SK-N-SH treated with all-trans-retinoic acid at 6 μM for 48 hours (cell line): ENCODE measurements around the gene HSD3B2.

Experiments used
- ATAC-seq: fragments of 200-7000 bp; cut with Tn5 transposase; 3 replicates; pipeline ENCODE4 v1.9.1; 2020; ENCODE audit warnings: mild to moderate bottlenecking, moderate library complexity
- ARNTL ChIP-seq: fragments of 450-650 bp; formaldehyde crosslinking; IDR thresholded peaks from 2 replicates; pipeline ENCODE4 v1.5.0; 2020; ENCODE audit warnings: low read depth, mild to moderate bottlenecking, moderate library complexity, borderline replicate concordance
- BACH2 ChIP-seq: fragments of 250-450 bp; sonication (Bioruptor Pico); IDR thresholded peaks from 2 replicates; pipeline ENCODE4 v1.9.0; 2021; ENCODE audit warnings: mild to moderate bottlenecking, borderline replicate concordance
- ESRRG ChIP-seq: fragments of 250-450 bp; sonication (Bioruptor Pico); IDR thresholded peaks from 2 replicates; pipeline ENCODE4 v1.6.1; 2021; ENCODE audit warnings: mild to moderate bottlenecking
- GLIS3 ChIP-seq: fragments of 250-450 bp; sonication (Bioruptor Pico); IDR thresholded peaks from 2 replicates; pipeline ENCODE4 v1.5.0; 2020; ENCODE audit warnings: mild to moderate bottlenecking, moderate library complexity
- OSR1 ChIP-seq: fragments of 250-450 bp; sonication (Bioruptor Pico); IDR thresholded peaks from 2 replicates; pipeline ENCODE4 v1.8.0; 2022; ENCODE audit warnings: moderate library complexity, mild to moderate bottlenecking, inconsistent platforms
- POU6F1 ChIP-seq: fragments of 250-450 bp; sonication (Bioruptor Pico); IDR thresholded peaks from 2 replicates; pipeline ENCODE4 v1.8.0; 2021; ENCODE audit warnings: low read depth, mild to moderate bottlenecking, moderate library complexity, borderline replicate concordance
- PPARA ChIP-seq: fragments of 250-450 bp; sonication (Bioruptor Pico); IDR thresholded peaks from 2 replicates; pipeline ENCODE4 v1.5.0; 2020; ENCODE audit warnings: mild to moderate bottlenecking, borderline replicate concordance
- RARB ChIP-seq: fragments of 250-450 bp; sonication (Bioruptor Pico); IDR thresholded peaks from 2 replicates; pipeline ENCODE4 v1.8.0; 2021; ENCODE audit warnings: mild to moderate bottlenecking, moderate library complexity
- SNAI2 ChIP-seq: fragments of 250-450 bp; sonication (Bioruptor Pico); IDR thresholded peaks from 2 replicates; pipeline ENCODE4 v1.5.0; 2020; ENCODE audit warnings: mild to moderate bottlenecking, moderate library complexity
- TOX ChIP-seq: fragments of 250-450 bp; sonication (Bioruptor Pico); IDR thresholded peaks from 2 replicates; pipeline ENCODE4 v1.8.0; 2021; ENCODE audit warnings: mild to moderate bottlenecking, moderate library complexity, borderline replicate concordance
- TSHZ2 ChIP-seq: fragments of 250-450 bp; sonication (Bioruptor Pico); IDR thresholded peaks from 2 replicates; pipeline ENCODE4 v1.5.0; 2020; ENCODE audit warnings: mild to moderate bottlenecking, moderate library complexity
- ZFP3 ChIP-seq: fragments of 250-450 bp; sonication (Bioruptor Pico); IDR thresholded peaks from 2 replicates; pipeline ENCODE4 v1.5.0; 2020; ENCODE audit warnings: mild to moderate bottlenecking, moderate library complexity
- ZFP30 ChIP-seq: fragments of 450-650 bp; formaldehyde crosslinking; IDR thresholded peaks from 2 replicates; pipeline ENCODE4 v1.5.0; 2022; ENCODE audit warnings: mild to moderate bottlenecking, moderate library complexity
- TF ChIP-seq, protein P1 (sequence below): fragments of 250-450 bp; sonication (Bioruptor Pico); IDR thresholded peaks from 2 replicates; pipeline ENCODE4 v1.5.1; 2021; ENCODE audit warnings: mild to moderate bottlenecking, moderate library complexity
- TF ChIP-seq, protein P2 (sequence below): fragments of 250-450 bp; sonication (Bioruptor Pico); IDR thresholded peaks from 2 replicates; pipeline ENCODE4 v1.8.0; 2020; ENCODE audit warnings: mild to moderate bottlenecking, moderate library complexity, borderline replicate concordance
- TF ChIP-seq, protein P3 (sequence below): fragments of 250-450 bp; sonication (Bioruptor Pico); IDR thresholded peaks from 2 replicates; pipeline ENCODE4 v1.5.1; 2020; ENCODE audit warnings: low read depth, mild to moderate bottlenecking, moderate library complexity

HSD3B2 gene

GRCh38 chr1:119419109-119419508 lies 4.2 kb downstream of the HSD3B2 start:
- ATAC-seq: no peak
- TF ChIP-seq RARB (CRISPR knock-in tag) (no peak), TSHZ2 (CRISPR knock-in tag) (no peak), ESRRG (no peak), ZFP3 (CRISPR knock-in tag) (no peak), BACH2 (no peak), GLIS3 (CRISPR knock-in tag) (no peak), OSR1 (no peak), TOX (no peak), PPARA (CRISPR knock-in tag) (no peak), ARNTL (no peak), POU6F1 (CRISPR knock-in tag) (no peak), ZFP30 (no peak)
- TF ChIP-seq, protein P1, sequence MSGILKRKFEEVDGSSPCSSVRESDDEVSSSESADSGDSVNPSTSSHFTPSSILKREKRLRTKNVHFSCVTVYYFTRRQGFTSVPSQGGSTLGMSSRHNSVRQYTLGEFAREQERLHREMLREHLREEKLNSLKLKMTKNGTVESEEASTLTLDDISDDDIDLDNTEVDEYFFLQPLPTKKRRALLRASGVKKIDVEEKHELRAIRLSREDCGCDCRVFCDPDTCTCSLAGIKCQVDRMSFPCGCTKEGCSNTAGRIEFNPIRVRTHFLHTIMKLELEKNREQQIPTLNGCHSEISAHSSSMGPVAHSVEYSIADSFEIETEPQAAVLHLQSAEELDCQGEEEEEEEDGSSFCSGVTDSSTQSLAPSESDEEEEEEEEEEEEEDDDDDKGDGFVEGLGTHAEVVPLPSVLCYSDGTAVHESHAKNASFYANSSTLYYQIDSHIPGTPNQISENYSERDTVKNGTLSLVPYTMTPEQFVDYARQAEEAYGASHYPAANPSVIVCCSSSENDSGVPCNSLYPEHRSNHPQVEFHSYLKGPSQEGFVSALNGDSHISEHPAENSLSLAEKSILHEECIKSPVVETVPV (CRISPR knock-in tag): no peak
- TF ChIP-seq, protein P2, sequence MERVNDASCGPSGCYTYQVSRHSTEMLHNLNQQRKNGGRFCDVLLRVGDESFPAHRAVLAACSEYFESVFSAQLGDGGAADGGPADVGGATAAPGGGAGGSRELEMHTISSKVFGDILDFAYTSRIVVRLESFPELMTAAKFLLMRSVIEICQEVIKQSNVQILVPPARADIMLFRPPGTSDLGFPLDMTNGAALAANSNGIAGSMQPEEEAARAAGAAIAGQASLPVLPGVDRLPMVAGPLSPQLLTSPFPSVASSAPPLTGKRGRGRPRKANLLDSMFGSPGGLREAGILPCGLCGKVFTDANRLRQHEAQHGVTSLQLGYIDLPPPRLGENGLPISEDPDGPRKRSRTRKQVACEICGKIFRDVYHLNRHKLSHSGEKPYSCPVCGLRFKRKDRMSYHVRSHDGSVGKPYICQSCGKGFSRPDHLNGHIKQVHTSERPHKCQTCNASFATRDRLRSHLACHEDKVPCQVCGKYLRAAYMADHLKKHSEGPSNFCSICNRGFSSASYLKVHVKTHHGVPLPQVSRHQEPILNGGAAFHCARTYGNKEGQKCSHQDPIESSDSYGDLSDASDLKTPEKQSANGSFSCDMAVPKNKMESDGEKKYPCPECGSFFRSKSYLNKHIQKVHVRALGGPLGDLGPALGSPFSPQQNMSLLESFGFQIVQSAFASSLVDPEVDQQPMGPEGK (CRISPR knock-in tag): no peak

GRCh38 chr1:119420638-119421037 lies 5.7 kb downstream of the HSD3B2 start:
- no peak for ATAC-seq
- TF ChIP-seq, protein P3, sequence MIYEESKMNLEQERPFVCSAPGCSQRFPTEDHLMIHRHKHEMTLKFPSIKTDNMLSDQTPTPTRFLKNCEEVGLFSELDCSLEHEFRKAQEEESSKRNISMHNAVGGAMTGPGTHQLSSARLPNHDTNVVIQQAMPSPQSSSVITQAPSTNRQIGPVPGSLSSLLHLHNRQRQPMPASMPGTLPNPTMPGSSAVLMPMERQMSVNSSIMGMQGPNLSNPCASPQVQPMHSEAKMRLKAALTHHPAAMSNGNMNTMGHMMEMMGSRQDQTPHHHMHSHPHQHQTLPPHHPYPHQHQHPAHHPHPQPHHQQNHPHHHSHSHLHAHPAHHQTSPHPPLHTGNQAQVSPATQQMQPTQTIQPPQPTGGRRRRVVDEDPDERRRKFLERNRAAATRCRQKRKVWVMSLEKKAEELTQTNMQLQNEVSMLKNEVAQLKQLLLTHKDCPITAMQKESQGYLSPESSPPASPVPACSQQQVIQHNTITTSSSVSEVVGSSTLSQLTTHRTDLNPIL (CRISPR knock-in tag): no peak
- TF ChIP-seq SNAI2 (CRISPR knock-in tag): no peak
- no peak for TF ChIP-seq BACH2
- TF ChIP-seq TSHZ2 (CRISPR knock-in tag): no peak
- no peak for TF ChIP-seq POU6F1 (CRISPR knock-in tag)
- TF ChIP-seq, protein P1 (CRISPR knock-in tag): no peak
- TF ChIP-seq RARB (CRISPR knock-in tag): no peak
